Vagina (tissue), 2 donors: Measurements from ENCODE around the gene MMD2.

Experiments used
- POLR2A ChIP-seq, 2 donors: fragments of 450-650 bp; IDR thresholded peaks; one replicate each; pipeline ENCODE4 v1.6.1; 2017; ENCODE audit warnings: antibody characterized with exemption in 2 of 2, mild to moderate bottlenecking in 2 of 2, moderate library complexity in 2 of 2
- POLR2AphosphoS5 ChIP-seq, 2 donors: sonication (generic); formaldehyde crosslinking; IDR thresholded peaks; one replicate each; pipeline ENCODE4 v1.9.0; 2017; ENCODE audit warnings: antibody characterized with exemption in 2 of 2, mild to moderate bottlenecking in 2 of 2, low read depth in 1 of 2; ENCODE audit not compliant: insufficient read depth in 1 of 2
- TF ChIP-seq, protein P1 (sequence below), 3 experiments: fragments of 450-650 bp in 2 of 3; fragments of 200-600 bp in 1 of 3; sonication (generic) in 1 of 3; IDR thresholded peaks; one replicate each; pipeline ENCODE4 v1.5.1; 2017 to 2019; ENCODE audit warnings: antibody characterized with exemption in 3 of 3, mild to moderate bottlenecking in 2 of 3, moderate library complexity in 2 of 3

DNA sequence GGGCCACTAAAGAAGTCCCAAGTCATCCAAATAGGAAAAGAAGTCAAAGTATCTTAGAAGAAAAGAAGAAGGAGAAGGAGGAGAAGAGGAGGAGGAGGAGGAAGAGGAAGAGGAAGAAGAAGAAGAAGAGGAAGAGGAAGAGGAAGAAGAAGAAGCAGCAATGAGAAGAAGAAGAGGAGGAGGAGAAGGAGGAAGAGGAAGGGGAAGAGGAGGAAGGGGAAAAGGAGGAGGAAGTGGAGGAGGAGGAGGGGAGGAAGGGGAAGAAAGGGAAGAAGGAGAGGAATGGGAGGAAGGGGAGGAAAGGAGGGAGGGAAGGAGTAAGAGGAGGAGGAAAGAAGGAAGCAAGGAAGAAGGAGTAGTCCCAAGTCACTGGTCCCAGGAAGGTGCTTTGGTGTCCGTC is 53.8 kb downstream of the MMD2 start:
- TF ChIP-seq POLR2AphosphoS5 (IDR thresholded peaks at IDR 0.05; ENCODE audit: insufficient read depth in 1 of 2, low read depth in 1 of 2) (no peak), POLR2A (IDR thresholded peaks at IDR 0.05) (no peak)
- TF ChIP-seq, protein P1, sequence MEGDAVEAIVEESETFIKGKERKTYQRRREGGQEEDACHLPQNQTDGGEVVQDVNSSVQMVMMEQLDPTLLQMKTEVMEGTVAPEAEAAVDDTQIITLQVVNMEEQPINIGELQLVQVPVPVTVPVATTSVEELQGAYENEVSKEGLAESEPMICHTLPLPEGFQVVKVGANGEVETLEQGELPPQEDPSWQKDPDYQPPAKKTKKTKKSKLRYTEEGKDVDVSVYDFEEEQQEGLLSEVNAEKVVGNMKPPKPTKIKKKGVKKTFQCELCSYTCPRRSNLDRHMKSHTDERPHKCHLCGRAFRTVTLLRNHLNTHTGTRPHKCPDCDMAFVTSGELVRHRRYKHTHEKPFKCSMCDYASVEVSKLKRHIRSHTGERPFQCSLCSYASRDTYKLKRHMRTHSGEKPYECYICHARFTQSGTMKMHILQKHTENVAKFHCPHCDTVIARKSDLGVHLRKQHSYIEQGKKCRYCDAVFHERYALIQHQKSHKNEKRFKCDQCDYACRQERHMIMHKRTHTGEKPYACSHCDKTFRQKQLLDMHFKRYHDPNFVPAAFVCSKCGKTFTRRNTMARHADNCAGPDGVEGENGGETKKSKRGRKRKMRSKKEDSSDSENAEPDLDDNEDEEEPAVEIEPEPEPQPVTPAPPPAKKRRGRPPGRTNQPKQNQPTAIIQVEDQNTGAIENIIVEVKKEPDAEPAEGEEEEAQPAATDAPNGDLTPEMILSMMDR (IDR thresholded peaks at IDR 0.05), result no peak
